ENCODE measurements around the gene SCP2. TPM values are rescaled to one million over a fixed set of nuclear protein-coding genes. Genes with fewer than 3 reads are reported as not detected.
A peak's percentile ranks its signal among the peaks of the same experiment; 100 is the strongest.

The SCP2 gene
- total RNA-seq, 2 donors from 2014 or later = 69.3 to 99.4 TPM

- no peak overlapping the region for H3K4me3 Mint-ChIP-seq
- H3K27me3 ChIP-seq (ENCODE audit: control insufficient read depth, insufficient read depth, low read length, poor library complexity, severe bottlenecking) = no peaks in the 10 kb centered on the region
- no peaks in the 10 kb centered on the region for H3K9me3 Mint-ChIP-seq
- peaks cover 19% of the 10 kb centered on the region for H3K4me1 Mint-ChIP-seq
- H3K9me3 ChIP-seq (ENCODE audit: control insufficient read depth, low read length) = no peaks in the 10 kb centered on the region
- H3K9ac ChIP-seq (ENCODE audit: extremely low read depth, low read length, poor library complexity, severe bottlenecking) = no peak overlapping the region
- H3K4me1 ChIP-seq (ENCODE audit: control insufficient read depth, insufficient read depth, low read length) = peaks cover 13% of the 10 kb centered on the region
- no peaks in the 10 kb centered on the region for H3K27me3 Mint-ChIP-seq (ENCODE audit: insufficient read depth)
- H3K36me3 Mint-ChIP-seq (ENCODE audit: low read depth) = peaks cover 3% of the 10 kb centered on the region
- no peak overlapping the region for H3K27ac Mint-ChIP-seq
- no peak overlapping the region for H3K27ac ChIP-seq (ENCODE audit: low read depth, low read length)
- no peak for TF ChIP-seq CTCF (conservative IDR thresholded peaks at IDR 0.05)
- no peak overlapping the region for H3K4me3 ChIP-seq (ENCODE audit: low read length)
- no peak for DNase-seq
- WGBS, 2 experiments (ENCODE audit: insufficient coverage in 1 of 2, insufficient read length in 1 of 2) = 93 to 94% methylated on average over 5 to 9 of the region's 9 CpGs
- no peaks in the 10 kb centered on the region for H3K36me3 ChIP-seq (ENCODE audit: control insufficient read depth, insufficient read depth, low read length)
Measured at GRCh38 chr1:52907068-52907811, 19.8 kb upstream of the SCP2 start.

- Mint-ChIP-seq H3K36me3 (ENCODE audit: low read depth) (peaks cover 3% of the 10 kb centered on the region), H3K9me3 (no peaks in the 10 kb centered on the region), H3K27me3 (ENCODE audit: insufficient read depth) (no peaks in the 10 kb centered on the region), H3K4me1 (peaks cover 19% of the 10 kb centered on the region), H3K4me3 (no peak overlapping the region), H3K27ac (no peak overlapping the region)
- H3K27me3 ChIP-seq (ENCODE audit: control insufficient read depth, insufficient read depth, low read length, poor library complexity, severe bottlenecking) = no peaks in the 10 kb centered on the region
- peaks cover 13% of the 10 kb centered on the region for H3K4me1 ChIP-seq (ENCODE audit: control insufficient read depth, insufficient read depth, low read length)
- H3K36me3 ChIP-seq (ENCODE audit: control insufficient read depth, insufficient read depth, low read length) = no peaks in the 10 kb centered on the region
- no peak for TF ChIP-seq CTCF (conservative IDR thresholded peaks at IDR 0.05)
- no peak overlapping the region for H3K9ac ChIP-seq (ENCODE audit: extremely low read depth, low read length, poor library complexity, severe bottlenecking)
- no peaks in the 10 kb centered on the region for H3K9me3 ChIP-seq (ENCODE audit: control insufficient read depth, low read length)
- 95 to 96% methylated on average over 3 to 10 of the region's 10 CpGs for WGBS, 2 experiments (ENCODE audit: insufficient coverage in 1 of 2, insufficient read length in 1 of 2)
- no peak overlapping the region for H3K4me3 ChIP-seq (ENCODE audit: low read length)
- H3K27ac ChIP-seq (ENCODE audit: low read depth, low read length) = no peak overlapping the region
- no peak for DNase-seq
Measured at GRCh38 chr1:52907812-52908153, 19.3 kb upstream of the SCP2 start.

- H3K36me3 Mint-ChIP-seq (ENCODE audit: low read depth) = peaks cover 3% of the 10 kb centered on the region
- H3K4me3 Mint-ChIP-seq = no peak overlapping the region
- Histone ChIP-seq H3K36me3 (ENCODE audit: control insufficient read depth, insufficient read depth, low read length) (no peaks in the 10 kb centered on the region), H3K9ac (ENCODE audit: extremely low read depth, low read length, poor library complexity, severe bottlenecking) (no peak overlapping the region), H3K27ac (ENCODE audit: low read depth, low read length) (no peak overlapping the region), H3K4me1 (ENCODE audit: control insufficient read depth, insufficient read depth, low read length) (no peaks in the 10 kb centered on the region), H3K9me3 (ENCODE audit: control insufficient read depth, low read length) (no peaks in the 10 kb centered on the region), H3K4me3 (ENCODE audit: low read length) (no peak overlapping the region), H3K27me3 (ENCODE audit: control insufficient read depth, insufficient read depth, low read length, poor library complexity, severe bottlenecking) (no peaks in the 10 kb centered on the region)
- WGBS, 2 experiments (ENCODE audit: insufficient coverage in 1 of 2, insufficient read length in 1 of 2) = 91 to 94% methylated on average over 6 to 10 of the region's 10 CpGs
- no peaks in the 10 kb centered on the region for H3K27me3 Mint-ChIP-seq (ENCODE audit: insufficient read depth)
- no peak overlapping the region for H3K27ac Mint-ChIP-seq
- no peaks in the 10 kb centered on the region for H3K9me3 Mint-ChIP-seq
- peaks cover 7% of the 10 kb centered on the region for H3K4me1 Mint-ChIP-seq
- DNase-seq = peak; percentile 41
- TF ChIP-seq CTCF (conservative IDR thresholded peaks at IDR 0.05) = no peak
Measured at GRCh38 chr1:52911541-52911940, 15.5 kb upstream of the SCP2 start.

Data from endodermal cell (in vitro differentiated cells).